H9 (cell line): ENCODE measurements around the gene NKG7. TPM values are rescaled to one million over a fixed set of nuclear protein-coding genes. Genes with fewer than 3 reads are reported as not detected.
A peak's percentile ranks its signal among the peaks of the same experiment; 100 is the strongest.

Experiments
- DNase-seq: peaks from one replicate; pipeline ENCODE4 v3.0.0-alpha.2; 2017
- H2AFZ ChIP-seq: one replicate; pipeline ENCODE4 v1.6.1; 2013; ENCODE audit warnings: mild to moderate bottlenecking, low read length, control low read depth, moderate library complexity
- H2AK5ac ChIP-seq: 2 replicates; pipeline ENCODE4 v1.6.1; 2013; ENCODE audit warnings: low read length, control low read depth, mixed read lengths; ENCODE audit not compliant: insufficient read length
- H2BK120ac ChIP-seq: one replicate; pipeline ENCODE4 v1.6.1; 2013; ENCODE audit warnings: low read depth, mild to moderate bottlenecking, low read length, control low read depth, inconsistent platforms; ENCODE audit not compliant: poor library complexity, severe bottlenecking
- H2BK12ac ChIP-seq: 2 replicates; pipeline ENCODE4 v1.6.1; 2013; ENCODE audit warnings: low read length, control low read depth, mixed read lengths, low read depth; ENCODE audit not compliant: insufficient read length
- H2BK15ac ChIP-seq: 2 replicates; pipeline ENCODE4 v1.6.1; 2013; ENCODE audit warnings: low read depth, low read length, control low read depth
- H2BK20ac ChIP-seq: one replicate; pipeline ENCODE4 v1.6.1; 2013; ENCODE audit warnings: low read depth, mild to moderate bottlenecking, low read length, control low read depth, inconsistent platforms; ENCODE audit not compliant: poor library complexity, severe bottlenecking
- H2BK5ac ChIP-seq: 2 replicates; pipeline ENCODE4 v1.6.1; 2013; ENCODE audit warnings: low read length, control low read depth, mixed read lengths; ENCODE audit not compliant: insufficient read length
- H3K14ac ChIP-seq: 2 replicates; pipeline ENCODE4 v1.6.1; 2013; ENCODE audit warnings: low read length, control low read depth; ENCODE audit not compliant: insufficient read depth
- H3K18ac ChIP-seq: 2 replicates; pipeline ENCODE4 v1.6.1; 2013; ENCODE audit warnings: low read depth, mild to moderate bottlenecking, mixed read lengths, low read length, control low read depth; ENCODE audit not compliant: insufficient read length
- H3K23ac ChIP-seq: 2 replicates; pipeline ENCODE4 v1.6.1; 2013; ENCODE audit warnings: low read length, control low read depth, mixed read lengths, low read depth; ENCODE audit not compliant: insufficient read length
- H3K23me2 ChIP-seq: 2 replicates; pipeline ENCODE4 v1.6.1; 2013; ENCODE audit warnings: low read depth, mild to moderate bottlenecking, mixed read lengths, low read length, control low read depth; ENCODE audit not compliant: insufficient read length, poor library complexity, severe bottlenecking
- H3K27ac ChIP-seq: 2 replicates; pipeline ENCODE4 v1.5.1; 2013; ENCODE audit warnings: low read length, control low read depth, mixed read lengths, low read depth; ENCODE audit not compliant: insufficient read length
- H3K27me3 ChIP-seq: 2 replicates; pipeline ENCODE4 v1.6.1; 2013; ENCODE audit warnings: low read length, control low read depth, inconsistent platforms; ENCODE audit not compliant: insufficient read depth
- H3K4ac ChIP-seq: 2 replicates; pipeline ENCODE4 v1.6.1; 2013; ENCODE audit warnings: low read depth, mild to moderate bottlenecking, control low read depth, inconsistent platforms, low read length, moderate library complexity
- H3K4me1 ChIP-seq: 2 replicates; pipeline ENCODE4 v1.6.1; 2013; ENCODE audit warnings: low read length, control low read depth, inconsistent platforms; ENCODE audit not compliant: insufficient read depth
- H3K4me2 ChIP-seq: 2 replicates; pipeline ENCODE4 v1.6.1; 2013; ENCODE audit warnings: low read length, control low read depth, mixed read lengths; ENCODE audit not compliant: insufficient read length, insufficient read depth
- H3K56ac ChIP-seq: 2 replicates; pipeline ENCODE4 v1.6.1; 2013; ENCODE audit warnings: low read depth, mild to moderate bottlenecking, mixed read lengths, low read length, control low read depth; ENCODE audit not compliant: insufficient read length
- H3K79me1 ChIP-seq: 2 replicates; pipeline ENCODE4 v1.6.1; 2013; ENCODE audit warnings: low read depth, mild to moderate bottlenecking, moderate library complexity, low read length, control low read depth, inconsistent platforms; ENCODE audit not compliant: insufficient read depth, poor library complexity, severe bottlenecking
- H3K79me2 ChIP-seq: 2 replicates; pipeline ENCODE4 v1.6.1; 2013; ENCODE audit warnings: low read length, control low read depth, inconsistent platforms; ENCODE audit not compliant: insufficient read depth
- H3K9ac ChIP-seq: 2 replicates; pipeline ENCODE4 v1.6.1; 2013; ENCODE audit warnings: low read length, control low read depth, mixed read lengths; ENCODE audit not compliant: insufficient read length; ENCODE audit errors: extremely low read depth
- H3K9me3 ChIP-seq: one replicate; pipeline ENCODE4 v1.6.1; 2013; ENCODE audit warnings: low read depth, low read length, inconsistent platforms; ENCODE audit not compliant: control insufficient read depth
- H3T11ph ChIP-seq: one replicate; pipeline ENCODE4 v1.6.1; 2013; ENCODE audit warnings: mild to moderate bottlenecking, low read length, control low read depth, inconsistent platforms
- H4K20me1 ChIP-seq: one replicate; pipeline ENCODE4 v1.6.1; 2013; ENCODE audit not compliant: control insufficient read depth, insufficient read length, insufficient read depth
- H4K5ac ChIP-seq: 2 replicates; pipeline ENCODE4 v1.6.1; 2013; ENCODE audit warnings: low read depth, mild to moderate bottlenecking, mixed read lengths, low read length, control low read depth; ENCODE audit not compliant: insufficient read length
- H4K8ac ChIP-seq: replicated peaks from 2 replicates; pipeline ENCODE4 v1.6.1; 2013; ENCODE audit warnings: low read length, control low read depth, mixed read lengths, low read depth; ENCODE audit not compliant: insufficient read length
- H4K91ac ChIP-seq: 2 replicates; pipeline ENCODE4 v1.6.1; 2013; ENCODE audit warnings: low read depth, mild to moderate bottlenecking, moderate library complexity, mixed read lengths, low read length, control low read depth; ENCODE audit not compliant: insufficient read length
- H3K27ac Mint-ChIP-seq, 3 experiments: 2 replicates in 2 of 3; 3 replicates in 1 of 3; pipeline ENCODE4 v1.8.0; 2020 to 2021; ENCODE audit warnings: mixed read lengths in 3 of 3, mild to moderate bottlenecking in 1 of 3, moderate library complexity in 1 of 3
- H3K27me3 Mint-ChIP-seq: 2 replicates; pipeline ENCODE4 v1.8.0; 2021; ENCODE audit warnings: low read depth, mild to moderate bottlenecking, moderate library complexity, mixed read lengths
- H3K36me3 Mint-ChIP-seq, 3 experiments: 2 replicates in 2 of 3; 3 replicates in 1 of 3; pipeline ENCODE4 v1.8.0; 2020 to 2021; ENCODE audit warnings: low read depth in 3 of 3, mixed read lengths in 3 of 3; ENCODE audit not compliant: insufficient read depth in 1 of 3
- H3K4me1 Mint-ChIP-seq, 2 experiments: 2 replicates each; pipeline ENCODE4 v1.8.0; 2020; ENCODE audit warnings: mixed read lengths in 2 of 2
- H3K4me3 Mint-ChIP-seq, 2 experiments: 2 replicates in 1 of 2; 3 replicates in 1 of 2; pipeline ENCODE4 v1.8.0; 2020 to 2021; ENCODE audit warnings: mild to moderate bottlenecking in 2 of 2, mixed read lengths in 2 of 2, moderate library complexity in 1 of 2
- H3K9me3 Mint-ChIP-seq, 2 experiments: 2 replicates in 1 of 2; 3 replicates in 1 of 2; pipeline ENCODE4 v1.8.0; 2020; ENCODE audit warnings: mild to moderate bottlenecking in 2 of 2, mixed read lengths in 2 of 2, moderate library complexity in 1 of 2
- CTCF ChIP-seq: fragments of 200-600 bp; sonication (generic); conservative IDR thresholded peaks from 3 replicates; pipeline ENCODE4 v1.8.0; 2021; ENCODE audit warnings: antibody characterized with exemption, mild to moderate bottlenecking
- WGBS: extraction: QIAGEN DNeasy Blood & Tissue Kit; methylation state at CpG from one replicate; pipeline ENCODE4 v1.1.7; 2013; ENCODE audit warnings: missing lambda C conversion rate, low lambda C conversion rate, mixed read lengths; ENCODE audit not compliant: insufficient read length; ENCODE audit errors: extremely low coverage; 5-methylcytosine and 5-hydroxymethylcytosine counted together
- total RNA-seq: library from RNA; stranded (reverse); gene quantifications from 2 replicates; pipeline ENCODE4 v1.2.1, GENCODE V29; 2021

The NKG7 gene
- total RNA-seq, 1 experiment from 2014 or later = not detected

DNA sequence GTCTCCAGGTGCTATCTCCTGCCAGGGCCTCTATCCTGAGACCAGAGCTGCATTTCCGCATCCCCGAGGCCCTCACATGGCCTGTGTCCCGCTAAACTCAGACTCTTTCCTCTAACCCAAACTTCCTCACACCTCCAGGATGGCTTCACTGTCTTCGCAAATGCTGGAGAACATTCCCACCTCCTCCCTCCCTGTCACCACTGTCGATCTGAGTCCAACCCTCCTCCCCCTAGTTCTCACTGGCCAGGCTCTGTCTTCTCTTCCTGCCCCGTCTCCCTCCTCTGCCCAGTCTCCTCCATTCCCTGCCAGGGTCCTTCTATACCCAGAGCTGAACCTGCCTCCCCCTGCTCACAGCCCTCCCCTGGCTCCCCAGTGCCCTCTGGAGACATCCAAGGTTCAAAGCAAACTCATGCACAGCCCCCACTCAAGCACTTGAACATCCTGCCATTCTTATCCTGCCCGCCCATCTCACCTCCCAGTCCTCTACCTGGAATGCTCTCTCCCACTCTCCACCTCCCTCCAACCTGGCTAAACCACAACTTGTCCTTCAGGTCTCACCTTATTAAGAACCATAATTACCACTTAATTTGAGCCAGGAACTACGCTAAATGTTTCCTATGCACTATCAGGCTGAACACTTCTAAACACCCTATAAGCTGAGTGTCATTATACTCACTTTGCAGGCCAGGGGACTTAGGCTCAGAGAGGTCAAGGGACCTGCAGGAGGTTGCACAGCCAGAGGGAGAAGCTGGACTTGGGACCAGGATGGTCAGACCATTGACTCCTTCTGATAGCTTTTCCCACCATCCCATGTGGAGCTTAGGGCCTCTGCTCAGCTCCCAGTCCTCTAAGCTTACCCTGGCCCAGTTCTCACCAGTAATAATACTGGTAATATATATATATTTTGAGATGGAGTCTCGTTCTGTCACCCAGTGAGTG, 29.6 kb downstream of the NKG7 start:
- peak overlapping the region; percentile 32 to 95 (median 65); a peak in 6 of 7 replicates for H3K27ac Mint-ChIP-seq
- peaks cover 6% of the 10 kb centered on the region for H3K23me2 ChIP-seq
- no peak overlapping the region for H3K27ac ChIP-seq
- no peak overlapping the region for H3K4ac ChIP-seq
- no peaks in the 10 kb centered on the region for H4K20me1 ChIP-seq
- no peak overlapping the region for H3K56ac ChIP-seq
- no peak overlapping the region for H2AFZ ChIP-seq
- DNase-seq = no peak
- no peak overlapping the region for H3K9ac ChIP-seq
- H3K27me3 ChIP-seq = no peaks in the 10 kb centered on the region
- no peaks in the 10 kb centered on the region for H3K79me2 ChIP-seq
- H4K8ac ChIP-seq = no peak overlapping the region
- H3K4me1 Mint-ChIP-seq = peaks cover 23 to 29% of the 10 kb centered on the region in 2 experiments
- H2BK12ac ChIP-seq = no peak overlapping the region
- H2BK5ac ChIP-seq = no peak overlapping the region
- H3K4me1 ChIP-seq = peaks cover 14% of the 10 kb centered on the region
- no peak overlapping the region for H4K91ac ChIP-seq
- TF ChIP-seq CTCF = no peak
- H2BK120ac ChIP-seq = no peak overlapping the region
- H3K4me3 Mint-ChIP-seq = peak overlapping the region in 1 of 2 experiments; percentile 21; a peak in 3 of 5 replicates
- H3K14ac ChIP-seq = no peak overlapping the region
- H3T11ph ChIP-seq = no peak overlapping the region
- no peak overlapping the region for H2BK15ac ChIP-seq
- H4K5ac ChIP-seq = no peak overlapping the region
- no peaks in the 10 kb centered on the region for H3K9me3 ChIP-seq
- no peak overlapping the region for H3K4me2 ChIP-seq
- no peak overlapping the region for H2BK20ac ChIP-seq
- H3K36me3 Mint-ChIP-seq = peaks cover 2 to 8% (median 7%) of the 10 kb centered on the region in 3 experiments; a peak in 4 of 7 replicates
- WGBS = no CpG with 5 or more reads among the region's 9 CpGs
- peaks cover 19% of the 10 kb centered on the region for H3K27me3 Mint-ChIP-seq
- no peaks in the 10 kb centered on the region; a peak in 1 of 5 replicates for H3K9me3 Mint-ChIP-seq
- H3K23ac ChIP-seq = no peak overlapping the region
- H2AK5ac ChIP-seq = no peak overlapping the region
- no peak overlapping the region for H3K18ac ChIP-seq
- H3K79me1 ChIP-seq = no peaks in the 10 kb centered on the region
